Panc1 (cell line): Measurements from ENCODE around the gene KAT2B. TPM values are rescaled to one million over a fixed set of nuclear protein-coding genes. Genes with fewer than 3 reads are reported as not detected.

Experiments
- ATAC-seq: fragments of 200-7000 bp; cut with Tn5 transposase; 2 replicates; pipeline ENCODE4 v1.9.1; 2020; ENCODE audit warnings: mild to moderate bottlenecking, moderate library complexity
- BruUV-seq: library from RNA; stranded (reverse); fragments of 400-500 nt; replicated peaks from 2 replicates; lab custom pipeline; 2021; lab: Mats Ljungman, UMichigan
- CTCF ChIA-PET: fragments of 300-600 bp; sonication (Branson Sonifier 250); formaldehyde crosslinking; loops from one replicate; lab custom pipeline; 2022; ENCODE audit warnings: antibody characterized with exemption; lab: Charles Lee
- POLR2A ChIA-PET: fragments of 300-600 bp; sonication (Branson Sonifier 250); formaldehyde crosslinking; loops from one replicate; lab custom pipeline; 2022; ENCODE audit warnings: antibody characterized with exemption; lab: Charles Lee
- DNase-seq: peaks from one replicate; pipeline ENCODE4 v3.0.0-alpha.2; 2010; ENCODE audit warnings: low read depth, low spot score
- H3K27ac ChIP-seq: 2 replicates; pipeline ENCODE4 v1.5.1; 2011; ENCODE audit warnings: mild to moderate bottlenecking, low read length, inconsistent platforms
- H3K27me3 ChIP-seq: fragments of 200-500 bp; sonication (Bioruptor generic); 2 replicates; pipeline ENCODE4 v1.6.0; 2014; ENCODE audit warnings: low read length, inconsistent platforms; ENCODE audit not compliant: control insufficient read depth, insufficient read depth
- H3K36me3 ChIP-seq: fragments of 200-500 bp; sonication (Bioruptor generic); 2 replicates; pipeline ENCODE4 v1.5.1; 2014; ENCODE audit warnings: inconsistent platforms, mild to moderate bottlenecking, low read length, moderate library complexity; ENCODE audit not compliant: control insufficient read depth, insufficient read depth
- H3K4me1 ChIP-seq: 2 replicates; pipeline ENCODE4 v1.5.1; 2011; ENCODE audit warnings: inconsistent platforms, mild to moderate bottlenecking, low read length, moderate library complexity; ENCODE audit not compliant: control insufficient read depth, insufficient read depth
- H3K4me3 ChIP-seq, 2 experiments: 2 replicates each; pipeline ENCODE4 v1.5.1; 2011 to 2012; ENCODE audit warnings: low read depth in 2 of 2, low read length in 2 of 2, mild to moderate bottlenecking in 2 of 2, inconsistent platforms in 1 of 2, moderate library complexity in 1 of 2
- H3K9me3 ChIP-seq: fragments of 200-500 bp; sonication (Bioruptor generic); 2 replicates; pipeline ENCODE4 v1.5.1; 2014; ENCODE audit warnings: low read depth, mild to moderate bottlenecking, inconsistent platforms, low read length, moderate library complexity; ENCODE audit not compliant: control insufficient read depth, insufficient read depth
- POLR2AphosphoS5 ChIP-seq: IDR thresholded peaks from 2 replicates; pipeline ENCODE4 v1.6.1; 2012; ENCODE audit warnings: mild to moderate bottlenecking, low read depth, low read length, moderate library complexity
- SIN3A ChIP-seq: IDR thresholded peaks from 2 replicates; pipeline ENCODE4 v1.6.1; 2012; ENCODE audit warnings: low read depth, mild to moderate bottlenecking, low read length, moderate library complexity, borderline replicate concordance; ENCODE audit not compliant: insufficient read depth
- TCF7L2 ChIP-seq: IDR thresholded peaks from 2 replicates; pipeline ENCODE4 v1.6.1; 2011; ENCODE audit warnings: mild to moderate bottlenecking, low read depth, low read length, inconsistent platforms
- in situ Hi-C: cut with HindIII; loops from 2 replicates; pipeline ENCODE4 v1.10.0; 2016; ENCODE audit warnings: low sequenced_read_pairs, low pct_unique_long_range_greater_than_20kb
- intact Hi-C: fragments of 100-400 bp; cut with micrococcal nuclease; formaldehyde crosslinking; loops from one replicate; pipeline ENCODE4 v1.10.0; 2022; ENCODE audit not compliant: unreplicated experiment
- total RNA-seq: library from RNA; stranded (reverse); gene quantifications from one replicate; pipeline ENCODE4 v1.2.1, GENCODE V29; 2021; ENCODE audit not compliant: unreplicated experiment
- TF ChIP-seq, protein P1 (sequence below): fragments of 450-650 bp; IDR thresholded peaks from 2 replicates; pipeline ENCODE4 v1.5.1; 2017; ENCODE audit warnings: mild to moderate bottlenecking
- TF ChIP-seq, protein P2 (sequence below), 2 experiments: IDR thresholded peaks; 2 replicates each; pipeline ENCODE4 v1.6.1; 2011 to 2012; ENCODE audit warnings: low read depth in 2 of 2, control low read depth in 1 of 2, low read length in 1 of 2, mild to moderate bottlenecking in 1 of 2, moderate library complexity in 1 of 2; ENCODE audit not compliant: insufficient read depth in 1 of 2

Gene KAT2B
- total RNA-seq, 1 experiment from 2014 or later, result 16.4 TPM

DNA sequence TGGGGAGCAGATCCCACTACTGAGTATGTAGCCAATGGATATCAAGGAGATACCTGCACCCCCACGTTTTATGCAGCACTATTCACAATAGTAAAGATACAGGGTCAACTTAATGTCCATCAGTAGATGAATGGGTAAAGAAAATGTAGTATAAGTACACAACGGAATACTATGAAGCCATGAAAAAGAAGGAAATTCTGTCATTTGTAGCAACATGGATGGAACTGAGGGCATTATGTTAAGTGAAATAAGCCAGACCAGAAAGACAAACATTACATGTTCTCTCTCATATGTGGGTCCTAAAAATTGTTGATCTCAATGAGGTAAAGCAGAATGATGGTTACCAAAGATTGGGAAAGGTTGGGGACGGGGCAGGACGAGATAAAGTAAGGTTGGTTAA, 42.7 kb upstream of the KAT2B start:
- no peak for ATAC-seq
- Histone ChIP-seq H3K27ac (no peak overlapping the region), H3K27me3 (no peaks in the 10 kb centered on the region), H3K36me3 (no peaks in the 10 kb centered on the region), H3K4me3 (no peak overlapping the region), H3K9me3 (no peaks in the 10 kb centered on the region), H3K4me1 (no peaks in the 10 kb centered on the region)
- POLR2A ChIA-PET, result no interaction called here
- CTCF ChIA-PET, result no interaction called here
- no TSS peak for BruUV-seq
- TF ChIP-seq, protein P1, sequence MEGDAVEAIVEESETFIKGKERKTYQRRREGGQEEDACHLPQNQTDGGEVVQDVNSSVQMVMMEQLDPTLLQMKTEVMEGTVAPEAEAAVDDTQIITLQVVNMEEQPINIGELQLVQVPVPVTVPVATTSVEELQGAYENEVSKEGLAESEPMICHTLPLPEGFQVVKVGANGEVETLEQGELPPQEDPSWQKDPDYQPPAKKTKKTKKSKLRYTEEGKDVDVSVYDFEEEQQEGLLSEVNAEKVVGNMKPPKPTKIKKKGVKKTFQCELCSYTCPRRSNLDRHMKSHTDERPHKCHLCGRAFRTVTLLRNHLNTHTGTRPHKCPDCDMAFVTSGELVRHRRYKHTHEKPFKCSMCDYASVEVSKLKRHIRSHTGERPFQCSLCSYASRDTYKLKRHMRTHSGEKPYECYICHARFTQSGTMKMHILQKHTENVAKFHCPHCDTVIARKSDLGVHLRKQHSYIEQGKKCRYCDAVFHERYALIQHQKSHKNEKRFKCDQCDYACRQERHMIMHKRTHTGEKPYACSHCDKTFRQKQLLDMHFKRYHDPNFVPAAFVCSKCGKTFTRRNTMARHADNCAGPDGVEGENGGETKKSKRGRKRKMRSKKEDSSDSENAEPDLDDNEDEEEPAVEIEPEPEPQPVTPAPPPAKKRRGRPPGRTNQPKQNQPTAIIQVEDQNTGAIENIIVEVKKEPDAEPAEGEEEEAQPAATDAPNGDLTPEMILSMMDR, result no peak
- TF ChIP-seq POLR2AphosphoS5 (no peak), TCF7L2 (no peak), SIN3A (no peak)
- TF ChIP-seq, protein P2, sequence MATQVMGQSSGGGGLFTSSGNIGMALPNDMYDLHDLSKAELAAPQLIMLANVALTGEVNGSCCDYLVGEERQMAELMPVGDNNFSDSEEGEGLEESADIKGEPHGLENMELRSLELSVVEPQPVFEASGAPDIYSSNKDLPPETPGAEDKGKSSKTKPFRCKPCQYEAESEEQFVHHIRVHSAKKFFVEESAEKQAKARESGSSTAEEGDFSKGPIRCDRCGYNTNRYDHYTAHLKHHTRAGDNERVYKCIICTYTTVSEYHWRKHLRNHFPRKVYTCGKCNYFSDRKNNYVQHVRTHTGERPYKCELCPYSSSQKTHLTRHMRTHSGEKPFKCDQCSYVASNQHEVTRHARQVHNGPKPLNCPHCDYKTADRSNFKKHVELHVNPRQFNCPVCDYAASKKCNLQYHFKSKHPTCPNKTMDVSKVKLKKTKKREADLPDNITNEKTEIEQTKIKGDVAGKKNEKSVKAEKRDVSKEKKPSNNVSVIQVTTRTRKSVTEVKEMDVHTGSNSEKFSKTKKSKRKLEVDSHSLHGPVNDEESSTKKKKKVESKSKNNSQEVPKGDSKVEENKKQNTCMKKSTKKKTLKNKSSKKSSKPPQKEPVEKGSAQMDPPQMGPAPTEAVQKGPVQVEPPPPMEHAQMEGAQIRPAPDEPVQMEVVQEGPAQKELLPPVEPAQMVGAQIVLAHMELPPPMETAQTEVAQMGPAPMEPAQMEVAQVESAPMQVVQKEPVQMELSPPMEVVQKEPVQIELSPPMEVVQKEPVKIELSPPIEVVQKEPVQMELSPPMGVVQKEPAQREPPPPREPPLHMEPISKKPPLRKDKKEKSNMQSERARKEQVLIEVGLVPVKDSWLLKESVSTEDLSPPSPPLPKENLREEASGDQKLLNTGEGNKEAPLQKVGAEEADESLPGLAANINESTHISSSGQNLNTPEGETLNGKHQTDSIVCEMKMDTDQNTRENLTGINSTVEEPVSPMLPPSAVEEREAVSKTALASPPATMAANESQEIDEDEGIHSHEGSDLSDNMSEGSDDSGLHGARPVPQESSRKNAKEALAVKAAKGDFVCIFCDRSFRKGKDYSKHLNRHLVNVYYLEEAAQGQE (IDR thresholded peaks at IDR 0.05; ENCODE audit: insufficient read depth in 1 of 2, low read depth in 2 of 2, low read length in 1 of 2), result no peak
- in situ Hi-C loops (no loop called here), intact Hi-C loops (no loop called here)
- no peak for DNase-seq

DNA sequence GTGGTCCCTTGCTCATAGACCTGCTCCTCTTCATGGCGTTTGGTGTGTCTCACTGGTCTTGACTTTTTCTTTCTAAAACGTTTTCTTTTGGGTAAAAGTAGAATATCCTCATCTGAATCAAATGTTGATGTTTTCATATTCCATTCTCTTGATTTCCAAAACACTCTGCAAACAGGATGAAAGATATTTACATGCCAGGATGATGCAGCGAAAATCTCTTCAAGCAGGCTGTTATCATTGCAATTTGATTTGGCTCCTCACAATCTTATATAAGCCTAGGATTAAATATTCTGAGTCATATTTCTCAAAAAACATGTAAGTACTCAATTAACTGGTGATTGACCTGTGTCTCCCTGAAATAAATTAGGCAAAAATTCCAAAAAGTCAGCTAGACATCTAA, 38.3 kb upstream of the KAT2B start:
- TF ChIP-seq, protein P1, result no peak
- TF ChIP-seq SIN3A (no peak), POLR2AphosphoS5 (no peak), TCF7L2 (no peak)
- TF ChIP-seq, protein P2 (IDR thresholded peaks at IDR 0.05; ENCODE audit: insufficient read depth in 1 of 2, low read depth in 2 of 2, low read length in 1 of 2), result no peak
- in situ Hi-C loops, result no loop called here
- ChIA-PET CTCF (no interaction called here), POLR2A (no interaction called here)
- no peak for ATAC-seq
- intact Hi-C loops, result no loop called here
- no peaks in the 10 kb centered on the region for H3K9me3 ChIP-seq
- H3K27me3 ChIP-seq, result no peaks in the 10 kb centered on the region
- no peak for DNase-seq
- no peak overlapping the region for H3K4me3 ChIP-seq
- H3K4me1 ChIP-seq, result no peaks in the 10 kb centered on the region
- no TSS peak for BruUV-seq
- no peaks in the 10 kb centered on the region for H3K36me3 ChIP-seq
- H3K27ac ChIP-seq, result no peak overlapping the region
